Retina (tissue), 1 donor: ENCODE measurements around the gene OVCH1.
"Not testable (repeated sequence)": the region's sequence is repeated elsewhere in the genome, so short reads cannot be mapped to it uniquely, and the experiment has no call there.

Source experiments
- DNase-seq: peaks from one replicate; pipeline ENCODE4 v3.0.0-alpha.2; 2016

OVCH1 gene

DNA sequence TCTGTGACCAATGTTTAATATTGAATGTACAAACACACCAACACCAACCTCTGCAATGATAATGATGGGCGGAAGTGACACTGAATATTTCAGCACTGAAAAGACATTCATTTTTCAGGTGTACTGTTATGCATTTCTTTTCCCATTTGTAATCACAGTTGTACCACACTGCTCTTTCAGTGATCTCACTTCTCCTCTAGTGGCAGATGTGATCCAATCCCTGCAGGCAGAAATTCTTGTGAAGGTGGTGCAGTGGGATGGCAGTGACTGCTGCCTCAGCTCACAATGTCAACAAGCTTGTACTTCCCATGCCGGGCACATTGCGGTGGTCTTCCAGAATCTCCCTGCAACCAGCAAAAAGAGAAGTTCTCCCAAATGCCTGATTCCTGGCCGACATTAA is 93.5 kb downstream of the OVCH1 start:
- no peak for DNase-seq

DNA sequence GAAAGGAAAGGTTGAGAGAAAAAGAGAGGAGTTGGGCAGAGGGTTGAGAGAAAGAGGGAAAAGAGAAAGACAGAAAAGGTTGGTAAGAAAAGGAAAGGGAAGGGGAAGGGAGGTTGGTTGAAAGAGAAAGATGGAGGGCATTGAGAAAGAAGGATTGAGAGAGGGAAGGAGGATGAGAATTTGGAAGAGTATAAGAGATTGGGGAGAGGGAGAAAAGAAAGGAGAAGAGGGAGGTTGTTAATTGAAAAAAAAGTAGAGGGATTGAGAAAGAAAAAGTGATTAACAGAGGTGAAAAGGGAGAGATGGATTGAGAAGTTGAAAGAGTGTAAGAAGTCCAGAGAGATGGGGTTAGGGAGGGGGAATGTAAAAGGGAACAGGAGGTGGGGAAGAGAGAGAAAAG is 95.0 kb downstream of the OVCH1 start:
- DNase-seq: no peak

- DNase-seq: no peak
These were observed 99.0 kb downstream of the OVCH1 start for GRCh38 chr12:29398495-29398894.

GRCh38 chr12:29396774-29397173 is 100.7 kb downstream of the OVCH1 start:
- no peak for DNase-seq

GRCh38 chr12:29395356-29395755 is 102.1 kb downstream of the OVCH1 start:
- DNase-seq: no peak

- not testable (repeated sequence) for DNase-seq
These were observed 107.1 kb downstream of the OVCH1 start for GRCh38 chr12:29390419-29390818.

DNA sequence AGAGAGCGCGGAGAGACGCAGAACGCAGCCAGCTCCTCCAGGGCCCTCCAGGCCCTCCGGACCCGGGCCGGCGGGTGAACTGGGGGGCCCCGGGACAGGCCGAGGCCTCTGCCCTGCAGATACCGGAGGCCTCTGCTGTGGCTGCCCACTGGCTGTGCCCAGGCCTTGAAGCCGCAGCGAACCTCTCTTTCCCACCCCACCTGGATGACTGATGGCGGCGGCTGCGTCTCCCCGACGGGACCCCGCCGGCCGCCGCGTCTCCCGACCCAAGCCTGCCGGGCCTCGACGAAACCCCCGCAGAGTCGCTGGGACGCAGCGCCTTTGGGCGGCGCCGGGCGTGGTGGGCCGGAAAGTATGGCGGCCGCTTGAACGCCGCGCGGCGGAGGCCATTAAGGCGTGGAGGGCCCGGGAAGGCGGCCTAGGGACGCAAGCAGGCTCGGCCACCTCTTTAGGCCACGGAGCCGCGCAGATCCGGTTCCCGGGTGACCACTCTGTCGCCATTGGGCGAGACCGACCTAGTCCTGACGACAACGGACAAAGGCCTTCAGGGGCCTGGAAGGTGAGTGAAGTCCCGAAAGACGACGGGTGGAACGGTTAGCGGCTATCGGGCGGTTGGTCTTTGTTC is 108.1 kb downstream of the OVCH1 start:
- no peak for DNase-seq

DNA sequence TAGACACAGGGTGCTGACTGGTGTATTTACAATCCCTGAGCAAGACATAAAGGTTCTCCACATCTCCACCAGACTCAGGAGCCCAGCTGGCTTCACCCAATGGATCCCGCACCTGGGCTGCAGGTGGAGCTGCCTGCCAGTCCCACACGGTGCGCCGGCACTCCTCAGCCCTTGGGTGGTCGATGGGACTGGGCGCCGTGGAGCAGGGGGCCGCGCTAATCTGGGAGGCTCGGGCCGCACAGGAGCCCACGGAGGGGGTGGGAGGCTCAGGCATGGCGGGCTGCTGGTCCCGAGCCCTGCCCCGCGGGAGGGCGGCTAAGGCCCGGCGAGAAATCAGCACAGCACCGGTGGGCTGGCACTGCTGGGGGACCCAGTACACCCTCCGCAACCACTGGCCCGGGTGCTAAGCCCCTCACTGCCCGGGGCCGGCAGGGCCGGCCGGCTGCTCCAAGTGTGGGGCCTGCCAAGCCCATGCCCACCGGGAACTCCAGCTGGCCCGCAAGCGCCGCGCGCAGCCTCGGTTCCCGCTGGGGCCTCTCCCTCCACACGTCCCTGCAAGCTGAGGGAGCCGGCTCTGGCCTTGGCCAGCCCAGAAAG is 111.3 kb downstream of the OVCH1 start:
- DNase-seq: not testable (repeated sequence)

- not testable (repeated sequence) for DNase-seq
These were observed 112.3 kb downstream of the OVCH1 start for GRCh38 chr12:29385194-29385593.

DNA sequence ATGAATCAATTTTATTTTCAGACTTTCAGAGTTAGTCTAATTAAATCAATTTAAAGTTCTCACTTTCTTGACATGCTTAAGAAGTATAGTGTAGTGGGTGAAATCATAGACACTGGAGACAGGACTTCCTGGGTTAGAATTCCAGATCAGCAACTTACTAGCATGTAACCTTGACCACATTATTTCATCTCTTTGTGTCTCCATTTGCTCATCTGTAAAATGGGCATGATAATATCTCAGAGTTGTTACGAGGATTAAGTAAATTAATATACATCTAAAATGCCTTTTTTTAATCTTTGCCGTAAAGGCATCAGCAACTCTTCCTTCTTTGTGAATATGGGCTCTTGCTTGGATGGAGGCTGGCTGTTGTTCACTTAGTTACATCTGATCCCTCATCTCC is 115.2 kb downstream of the OVCH1 start:
- no peak for DNase-seq

- peak; percentile 97 for DNase-seq
These were observed 116.7 kb downstream of the OVCH1 start, which contains the start of gene ERGIC2 for GRCh38 chr12:29380536-29381523. ERGIC2 (minus strand) TSS chr12:29381172; CDS start chr12:29371633, 9,539 bp downstream.
